B cell (primary cell): ENCODE results near the gene CYB5RL. TPM values are rescaled to one million over a fixed set of nuclear protein-coding genes. Genes with fewer than 3 reads are reported as not detected.

Experiments
- ATAC-seq: fragments of 200-7000 bp; cut with Tn5 transposase; one replicate; pipeline ENCODE4 v1.10.0; 2021; ENCODE audit warnings: low read depth, mild to moderate bottlenecking, moderate number of reproducible peaks, moderate library complexity
- CTCF ChIA-PET: fragments of 350-600 bp; sonication (Branson Sonifier 250); formaldehyde crosslinking; loops from one replicate; lab custom pipeline; 2021; ENCODE audit warnings: antibody characterized with exemption, inconsistent platforms; lab: Charles Lee
- POLR2A ChIA-PET: fragments of 350-600 bp; sonication (Branson Sonifier 250); formaldehyde crosslinking; loops from one replicate; lab custom pipeline; 2021; ENCODE audit warnings: antibody characterized with exemption; lab: Charles Lee
- DNase-seq: peaks from one replicate; pipeline ENCODE4 v3.0.0; 2013
- H2AFZ ChIP-seq: 2 replicates; pipeline ENCODE4 v1.6.1; 2012; ENCODE audit warnings: mild to moderate bottlenecking, low read depth, low read length; ENCODE audit not compliant: insufficient read depth, poor library complexity, severe bottlenecking
- H3K27ac ChIP-seq, 2 donors: 1 replicate in 1 of 2; 2 replicates in 1 of 2; pipeline ENCODE4 v1.5.1; 2012 to 2013; ENCODE audit warnings: low read length in 2 of 2, mild to moderate bottlenecking in 2 of 2, moderate library complexity in 1 of 2
- H3K27me3 ChIP-seq, 4 experiments: fragments of 200-600 bp in 1 of 4; sonication (generic) in 1 of 4; replicated peaks in 1 of 4; 1 replicate in 2 of 4; 2 replicates in 2 of 4; pipeline versions ENCODE4 v1.6.1 to v1.7.0; 2013 to 2016; ENCODE audit warnings: low read length in 3 of 4, mild to moderate bottlenecking in 2 of 4, mixed read lengths in 1 of 4, moderate library complexity in 1 of 4; ENCODE audit not compliant: insufficient read depth in 4 of 4, control insufficient read depth in 3 of 4; ENCODE audit errors: control extremely low read depth in 1 of 4
- H3K36me3 ChIP-seq, 2 experiments: replicated peaks in 1 of 2; 1 replicate in 1 of 2; 2 replicates in 1 of 2; pipeline versions ENCODE4 v1.6.1 to v1.7.1; 2013; ENCODE audit warnings: low read length in 1 of 2; ENCODE audit not compliant: insufficient read depth in 2 of 2, control insufficient read depth in 1 of 2; ENCODE audit errors: control extremely low read depth in 1 of 2, extremely low read depth in 1 of 2
- H3K4me1 ChIP-seq, 2 donors: fragments of 200-600 bp in 1 of 2; sonication (generic) in 1 of 2; 1 replicate in 1 of 2; 2 replicates in 1 of 2; pipeline versions ENCODE4 v1.5.1 to v1.6.1; 2013 to 2017; ENCODE audit warnings: low read length in 2 of 2; ENCODE audit not compliant: control insufficient read depth in 2 of 2, insufficient read depth in 2 of 2
- H3K4me2 ChIP-seq: replicated peaks from 2 replicates; pipeline ENCODE3; 2012; ENCODE audit warnings: mild to moderate bottlenecking, low read depth, low read length; ENCODE audit not compliant: poor library complexity, severe bottlenecking
- H3K4me3 ChIP-seq, 5 experiments: fragments of 200-600 bp in 1 of 5; sonication (generic) in 1 of 5; 1 replicate in 3 of 5; 2 replicates in 2 of 5; pipeline versions ENCODE4 v1.5.1 to v1.7.0; 2011 to 2016; ENCODE audit warnings: low read length in 4 of 5, mild to moderate bottlenecking in 4 of 5, low read depth in 2 of 5, control low read depth in 1 of 5, moderate library complexity in 1 of 5; ENCODE audit not compliant: insufficient read depth in 1 of 5; ENCODE audit errors: control extremely low read depth in 1 of 5, extremely low read depth in 1 of 5
- H3K79me2 ChIP-seq: fragments of 200-600 bp; sonication (generic); one replicate; pipeline ENCODE4 v1.6.0; 2016; ENCODE audit warnings: low read length; ENCODE audit not compliant: control insufficient read depth, insufficient read depth
- H3K9ac ChIP-seq: fragments of 200-600 bp; sonication (generic); 2 replicates; pipeline ENCODE4 v1.6.1; 2017; ENCODE audit warnings: mild to moderate bottlenecking, low read length, moderate library complexity
- H3K9me3 ChIP-seq, 3 donors: one replicate each; pipeline versions ENCODE4 v1.6.1 to v1.7.1; 2013; ENCODE audit warnings: low read length in 2 of 3; ENCODE audit not compliant: control insufficient read depth in 2 of 3, insufficient read depth in 1 of 3; ENCODE audit errors: control extremely low read depth in 1 of 3
- H4K20me1 ChIP-seq: 2 replicates; pipeline ENCODE4 v1.6.0; 2012; ENCODE audit warnings: mild to moderate bottlenecking, low read length; ENCODE audit not compliant: insufficient read depth, control insufficient read depth, poor library complexity, severe bottlenecking
- H3K27ac Mint-ChIP-seq: one replicate; pipeline ENCODE4 v1.8.0; 2021; ENCODE audit warnings: mixed read lengths
- H3K27me3 Mint-ChIP-seq: one replicate; pipeline ENCODE4 v1.8.0; 2021; ENCODE audit warnings: mixed read lengths
- H3K4me1 Mint-ChIP-seq: one replicate; pipeline ENCODE4 v1.8.0; 2021; ENCODE audit warnings: mixed read lengths
- H3K4me3 Mint-ChIP-seq: one replicate; pipeline ENCODE4 v1.8.0; 2021; ENCODE audit warnings: mixed read lengths
- H3K9me3 Mint-ChIP-seq: one replicate; pipeline ENCODE4 v1.8.0; 2022; ENCODE audit warnings: mixed read lengths; ENCODE audit not compliant: insufficient read depth
- EZH2 ChIP-seq: IDR thresholded peaks from 2 replicates; pipeline ENCODE4 v1.6.1; 2012; ENCODE audit warnings: borderline replicate concordance, low read depth, mild to moderate bottlenecking, moderate library complexity, low read length; ENCODE audit not compliant: insufficient read depth, poor library complexity, severe bottlenecking
- WGBS: methylation state at CpG from one replicate; pipeline ENCODE4 v1.1.5; 2013; ENCODE audit warnings: missing lambda C conversion rate; ENCODE audit not compliant: insufficient coverage; 5-methylcytosine and 5-hydroxymethylcytosine counted together
- intact Hi-C: fragments of 100-400 bp; cut with micrococcal nuclease; formaldehyde crosslinking; loops from one replicate; pipeline ENCODE4 v1.10.0; 2022
- polyA plus RNA-seq: library from polyadenylated mRNA; depleted of rRNA; stranded (reverse); fragments of >200 nt; gene quantifications from 2 replicates; pipeline ENCODE4 v1.2.3, GENCODE V29; 2012
- total RNA-seq, 2 donors: library from RNA; stranded (reverse); fragments of 120-200 nt in 1 of 2; gene quantifications; 1 replicate in 1 of 2; 2 replicates in 1 of 2; pipeline versions ENCODE4 v1.2.3 to v1.2.4, GENCODE V29; 2013 to 2022
- TF ChIP-seq, protein P1 (sequence below): fragments of 200-600 bp; IDR thresholded peaks from one replicate; pipeline ENCODE4 v1.8.0; 2022; ENCODE audit warnings: antibody characterized with exemption, mild to moderate bottlenecking

The CYB5RL gene
- total and polyA plus RNA-seq, 2 donors (not counting 1 experiment from before 2014, with no cell fraction given), result 7.9 to 12.4 TPM

DNA sequence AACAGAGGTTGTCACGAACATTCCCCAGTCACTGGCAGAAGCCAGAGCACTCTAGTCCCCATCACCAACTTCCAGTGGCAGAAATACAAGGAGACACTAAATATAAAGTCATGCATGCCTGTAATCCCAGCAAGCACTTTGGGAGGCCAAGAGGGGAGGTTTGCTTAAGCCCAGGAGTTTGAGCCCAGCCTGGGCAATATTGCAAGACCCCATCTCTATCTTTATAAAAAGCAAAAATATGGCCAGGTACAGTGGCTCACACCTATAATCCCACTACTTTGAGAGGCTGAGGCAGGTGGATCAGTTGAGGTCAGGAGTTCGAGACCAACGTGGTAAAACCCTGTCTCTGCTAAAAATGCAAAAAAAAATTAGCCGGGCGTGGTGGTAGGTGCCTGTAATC is 6.4 kb downstream of the CYB5RL start:
- Histone ChIP-seq H4K20me1 (no peaks in the 10 kb centered on the region), H2AFZ (no peak overlapping the region), H3K79me2 (no peaks in the 10 kb centered on the region), H3K4me1 (no peaks in the 10 kb centered on the region), H3K4me2 (no peak overlapping the region), H3K9ac (no peak overlapping the region), H3K27me3 (no peaks in the 10 kb centered on the region), H3K36me3 (peaks cover 0 to 22% of the 10 kb centered on the region in 2 experiments), H3K27ac (no peak overlapping the region), H3K9me3 (no peaks in the 10 kb centered on the region), H3K4me3 (no peak overlapping the region)
- ChIA-PET CTCF (no interaction called here), POLR2A (no interaction called here)
- 94% methylated on average over 2 of the region's 5 CpGs for WGBS
- no peak overlapping the region for H3K27ac Mint-ChIP-seq
- no peak for ATAC-seq
- H3K9me3 Mint-ChIP-seq, result no peaks in the 10 kb centered on the region
- H3K4me1 Mint-ChIP-seq, result no peaks in the 10 kb centered on the region
- no peak overlapping the region for H3K4me3 Mint-ChIP-seq
- H3K27me3 Mint-ChIP-seq, result no peaks in the 10 kb centered on the region
- TF ChIP-seq, protein P1, sequence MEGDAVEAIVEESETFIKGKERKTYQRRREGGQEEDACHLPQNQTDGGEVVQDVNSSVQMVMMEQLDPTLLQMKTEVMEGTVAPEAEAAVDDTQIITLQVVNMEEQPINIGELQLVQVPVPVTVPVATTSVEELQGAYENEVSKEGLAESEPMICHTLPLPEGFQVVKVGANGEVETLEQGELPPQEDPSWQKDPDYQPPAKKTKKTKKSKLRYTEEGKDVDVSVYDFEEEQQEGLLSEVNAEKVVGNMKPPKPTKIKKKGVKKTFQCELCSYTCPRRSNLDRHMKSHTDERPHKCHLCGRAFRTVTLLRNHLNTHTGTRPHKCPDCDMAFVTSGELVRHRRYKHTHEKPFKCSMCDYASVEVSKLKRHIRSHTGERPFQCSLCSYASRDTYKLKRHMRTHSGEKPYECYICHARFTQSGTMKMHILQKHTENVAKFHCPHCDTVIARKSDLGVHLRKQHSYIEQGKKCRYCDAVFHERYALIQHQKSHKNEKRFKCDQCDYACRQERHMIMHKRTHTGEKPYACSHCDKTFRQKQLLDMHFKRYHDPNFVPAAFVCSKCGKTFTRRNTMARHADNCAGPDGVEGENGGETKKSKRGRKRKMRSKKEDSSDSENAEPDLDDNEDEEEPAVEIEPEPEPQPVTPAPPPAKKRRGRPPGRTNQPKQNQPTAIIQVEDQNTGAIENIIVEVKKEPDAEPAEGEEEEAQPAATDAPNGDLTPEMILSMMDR, result no peak
- TF ChIP-seq EZH2, result no peak
- intact Hi-C loops, result no loop called here
- DNase-seq, result no peak

DNA sequence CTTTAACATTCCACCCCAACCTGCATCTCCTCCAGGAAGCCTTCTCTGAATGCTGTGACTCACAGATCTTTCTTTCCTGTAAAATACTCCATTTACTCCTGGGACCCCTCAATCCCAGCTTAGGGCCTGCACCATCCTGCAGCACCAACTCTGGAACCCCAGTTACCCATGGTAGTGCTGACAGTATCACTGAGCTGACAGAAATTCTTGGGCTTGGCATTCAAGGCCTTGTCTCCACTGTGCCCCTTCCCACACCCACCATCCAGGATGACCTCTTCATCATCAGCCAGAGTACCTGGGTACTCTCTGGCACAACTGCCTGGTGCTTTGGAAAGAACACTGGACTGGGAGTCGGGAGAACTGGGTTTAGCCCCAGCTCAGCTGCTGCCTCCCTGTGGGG is 8.3 kb downstream of the CYB5RL start:
- no peaks in the 10 kb centered on the region for H3K4me1 Mint-ChIP-seq
- no peak overlapping the region for H3K27ac Mint-ChIP-seq
- no peaks in the 10 kb centered on the region for H3K9me3 ChIP-seq
- H3K27me3 ChIP-seq, result no peaks in the 10 kb centered on the region
- H3K4me3 Mint-ChIP-seq, result no peak overlapping the region
- H4K20me1 ChIP-seq, result no peaks in the 10 kb centered on the region
- no peaks in the 10 kb centered on the region for H3K79me2 ChIP-seq
- POLR2A ChIA-PET, result no interaction called here
- CTCF ChIA-PET, result interaction anchor here (0.7 kb wide), 1 partner anchor 8 kb away, joined by 3 read pairs; no protein-coding TSS in a partner anchor
- no peaks in the 10 kb centered on the region for H3K27me3 Mint-ChIP-seq
- peaks cover 0 to 22% of the 10 kb centered on the region in 2 experiments for H3K36me3 ChIP-seq
- H3K4me1 ChIP-seq, result no peaks in the 10 kb centered on the region
- H3K27ac ChIP-seq, result no peak overlapping the region
- no peaks in the 10 kb centered on the region for H3K9me3 Mint-ChIP-seq
- no peak for TF ChIP-seq EZH2
- TF ChIP-seq, protein P1, result no peak
- ATAC-seq, result no peak
- H3K4me3 ChIP-seq, result no peak overlapping the region
- H2AFZ ChIP-seq, result no peak overlapping the region
- intact Hi-C loops, result no loop called here
- no peak overlapping the region for H3K9ac ChIP-seq
- no peak overlapping the region for H3K4me2 ChIP-seq
- 100% methylated on average over 1 of the region's 1 CpG for WGBS
- DNase-seq, result no peak
